MCF 10A (cell line): ENCODE results near the gene PAIP1. TPM values are rescaled to one million over a fixed set of nuclear protein-coding genes. Genes with fewer than 3 reads are reported as not detected.

Source experiments
- BruUV-seq: library from RNA; stranded (reverse); fragments of 400-500 nt; replicated peaks from 2 replicates; lab custom pipeline; 2021; lab: Mats Ljungman, UMichigan
- CTCF ChIA-PET: fragments of 300-600 bp; sonication (Branson Sonifier 250); formaldehyde crosslinking; extraction: SDS; loops from one replicate; lab custom pipeline; 2021; ENCODE audit warnings: antibody characterized with exemption, inconsistent platforms; lab: Yijun Ruan, JAX
- POLR2A ChIA-PET: fragments of 300-600, 350-650 bp; sonication (Branson Sonifier 250); formaldehyde crosslinking; extraction: SDS; loops from one replicate; lab custom pipeline; 2020; ENCODE audit warnings: antibody characterized with exemption, inconsistent platforms; lab: Yijun Ruan, JAX
- DNase-seq: peaks from one replicate; pipeline ENCODE4 v3.0.0-alpha.2; 2018; ENCODE audit not compliant: unreplicated experiment
- H3K27ac Mint-ChIP-seq: one replicate; pipeline ENCODE4 v1.8.0; 2022; ENCODE audit warnings: mild to moderate bottlenecking, low read depth, mixed read lengths; ENCODE audit not compliant: unreplicated experiment
- H3K27me3 Mint-ChIP-seq: one replicate; pipeline ENCODE4 v1.8.0; 2022; ENCODE audit warnings: mixed read lengths; ENCODE audit not compliant: insufficient read depth, unreplicated experiment
- H3K36me3 Mint-ChIP-seq: one replicate; pipeline ENCODE4 v1.8.0; 2022; ENCODE audit warnings: mild to moderate bottlenecking, moderate library complexity, mixed read lengths; ENCODE audit not compliant: insufficient read depth, unreplicated experiment
- H3K4me1 Mint-ChIP-seq: one replicate; pipeline ENCODE4 v1.8.0; 2022; ENCODE audit warnings: mixed read lengths; ENCODE audit not compliant: insufficient read depth, unreplicated experiment
- H3K4me3 Mint-ChIP-seq: one replicate; pipeline ENCODE4 v1.8.0; 2022; ENCODE audit warnings: mild to moderate bottlenecking, moderate library complexity, mixed read lengths; ENCODE audit not compliant: unreplicated experiment
- H3K9me3 Mint-ChIP-seq: one replicate; pipeline ENCODE4 v1.8.0; 2022; ENCODE audit warnings: mixed read lengths; ENCODE audit not compliant: unreplicated experiment
- intact Hi-C: fragments of 100-400 bp; cut with micrococcal nuclease; formaldehyde crosslinking; loops from 2 replicates; pipeline ENCODE4 v1.14.1; 2022
- total RNA-seq: library from RNA; stranded (reverse); gene quantifications from 2 replicates; pipeline ENCODE4 v1.2.3, GENCODE V29; 2022
- TF ChIP-seq, protein P1 (sequence below): fragments of 200-600 bp; IDR thresholded peaks from one replicate; pipeline ENCODE4 v1.8.0; 2022; ENCODE audit warnings: antibody characterized with exemption, mild to moderate bottlenecking; ENCODE audit not compliant: unreplicated experiment

Gene PAIP1
- total RNA-seq, 1 experiment from 2014 or later: 105 TPM

GRCh38 chr5:43491326-43491725 lies 65.6 kb downstream of the PAIP1 start:
- no peaks in the 10 kb centered on the region for H3K27me3 Mint-ChIP-seq
- H3K9me3 Mint-ChIP-seq: no peaks in the 10 kb centered on the region
- no peaks in the 10 kb centered on the region for H3K4me1 Mint-ChIP-seq
- POLR2A ChIA-PET: interaction anchor here (0.6 to 1.7 kb wide), 2 partner anchors 18 to 23 kb away, joined by 3 to 4 read pairs; partner anchors contain the start of gene C5orf34
- TF ChIP-seq, protein P1, sequence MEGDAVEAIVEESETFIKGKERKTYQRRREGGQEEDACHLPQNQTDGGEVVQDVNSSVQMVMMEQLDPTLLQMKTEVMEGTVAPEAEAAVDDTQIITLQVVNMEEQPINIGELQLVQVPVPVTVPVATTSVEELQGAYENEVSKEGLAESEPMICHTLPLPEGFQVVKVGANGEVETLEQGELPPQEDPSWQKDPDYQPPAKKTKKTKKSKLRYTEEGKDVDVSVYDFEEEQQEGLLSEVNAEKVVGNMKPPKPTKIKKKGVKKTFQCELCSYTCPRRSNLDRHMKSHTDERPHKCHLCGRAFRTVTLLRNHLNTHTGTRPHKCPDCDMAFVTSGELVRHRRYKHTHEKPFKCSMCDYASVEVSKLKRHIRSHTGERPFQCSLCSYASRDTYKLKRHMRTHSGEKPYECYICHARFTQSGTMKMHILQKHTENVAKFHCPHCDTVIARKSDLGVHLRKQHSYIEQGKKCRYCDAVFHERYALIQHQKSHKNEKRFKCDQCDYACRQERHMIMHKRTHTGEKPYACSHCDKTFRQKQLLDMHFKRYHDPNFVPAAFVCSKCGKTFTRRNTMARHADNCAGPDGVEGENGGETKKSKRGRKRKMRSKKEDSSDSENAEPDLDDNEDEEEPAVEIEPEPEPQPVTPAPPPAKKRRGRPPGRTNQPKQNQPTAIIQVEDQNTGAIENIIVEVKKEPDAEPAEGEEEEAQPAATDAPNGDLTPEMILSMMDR: no peak
- CTCF ChIA-PET: interaction anchor here (0.7 to 0.8 kb wide), 2 partner anchors 102 to 581 kb away, joined by 3 to 5 read pairs; no protein-coding TSS in a partner anchor
- H3K36me3 Mint-ChIP-seq: no peaks in the 10 kb centered on the region
- H3K4me3 Mint-ChIP-seq: no peak overlapping the region
- DNase-seq: no peak
- intact Hi-C loops: no loop called here
- no TSS peak for BruUV-seq
- H3K27ac Mint-ChIP-seq: no peak overlapping the region

DNA sequence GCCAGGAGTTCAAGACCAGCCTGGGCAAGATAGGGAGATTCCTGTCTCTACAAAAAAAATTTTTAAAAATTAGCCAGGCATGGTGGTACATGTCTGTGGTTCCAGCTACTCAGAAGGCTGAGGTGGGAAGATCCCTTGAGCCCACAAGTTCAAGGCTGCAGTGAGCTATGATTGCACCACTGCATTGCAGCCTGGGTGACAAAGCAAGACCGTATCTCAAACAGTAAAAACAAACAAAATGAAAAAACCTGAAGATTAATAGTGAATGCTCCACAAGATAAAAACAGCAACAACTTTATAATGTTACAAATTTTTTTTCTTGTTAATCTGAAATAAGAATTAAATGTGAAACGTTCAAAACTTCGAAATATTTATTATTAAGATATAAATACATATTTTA lies 70.5 kb downstream of the PAIP1 start:
- Mint-ChIP-seq H3K4me3 (no peak overlapping the region), H3K9me3 (no peaks in the 10 kb centered on the region), H3K4me1 (peaks cover 11% of the 10 kb centered on the region), H3K27me3 (no peaks in the 10 kb centered on the region), H3K36me3 (peaks cover 16% of the 10 kb centered on the region), H3K27ac (no peak overlapping the region)
- TF ChIP-seq, protein P1: no peak
- POLR2A ChIA-PET: interaction anchor here (1.0 to 5.0 kb wide), 4 partner anchors 65 to 174 kb away, joined by 4 to 78 read pairs (median 18); no protein-coding TSS in a partner anchor
- no TSS peak for BruUV-seq
- DNase-seq: no peak
- CTCF ChIA-PET: interaction anchor here (0.6 to 4.5 kb wide), 8 partner anchors 11 to 259 kb away, joined by 3 to 142 read pairs (median 10); partner anchors contain the start of gene CCL28
- intact Hi-C loops: no loop called here

- ChIA-PET CTCF (interaction anchor here (0.8 to 4.5 kb wide), 15 partner anchors 11 to 365 kb away, joined by 3 to 142 read pairs (median 13); partner anchors contain the start of genes CCL28 and ZNF131), POLR2A (interaction anchor here (0.7 to 5.0 kb wide), 11 partner anchors 13 to 173 kb away, joined by 3 to 113 read pairs (median 16); partner anchors contain the start of gene NNT)
- TF ChIP-seq, protein P1: no peak
- intact Hi-C loops: loop anchor here (2.0 kb wide), 1 partner anchor 259 kb away; no protein-coding TSS in a partner anchor
- H3K27ac Mint-ChIP-seq: peak overlapping the region; percentile 94
- BruUV-seq: no TSS peak
- H3K27me3 Mint-ChIP-seq: no peaks in the 10 kb centered on the region
- DNase-seq: no peak
- no peak overlapping the region for H3K4me3 Mint-ChIP-seq
- no peaks in the 10 kb centered on the region for H3K9me3 Mint-ChIP-seq
- peaks cover 11% of the 10 kb centered on the region for H3K4me1 Mint-ChIP-seq
- H3K36me3 Mint-ChIP-seq: peaks cover 16% of the 10 kb centered on the region
Measured at GRCh38 chr5:43485406-43485805, 71.5 kb downstream of the PAIP1 start.

DNA sequence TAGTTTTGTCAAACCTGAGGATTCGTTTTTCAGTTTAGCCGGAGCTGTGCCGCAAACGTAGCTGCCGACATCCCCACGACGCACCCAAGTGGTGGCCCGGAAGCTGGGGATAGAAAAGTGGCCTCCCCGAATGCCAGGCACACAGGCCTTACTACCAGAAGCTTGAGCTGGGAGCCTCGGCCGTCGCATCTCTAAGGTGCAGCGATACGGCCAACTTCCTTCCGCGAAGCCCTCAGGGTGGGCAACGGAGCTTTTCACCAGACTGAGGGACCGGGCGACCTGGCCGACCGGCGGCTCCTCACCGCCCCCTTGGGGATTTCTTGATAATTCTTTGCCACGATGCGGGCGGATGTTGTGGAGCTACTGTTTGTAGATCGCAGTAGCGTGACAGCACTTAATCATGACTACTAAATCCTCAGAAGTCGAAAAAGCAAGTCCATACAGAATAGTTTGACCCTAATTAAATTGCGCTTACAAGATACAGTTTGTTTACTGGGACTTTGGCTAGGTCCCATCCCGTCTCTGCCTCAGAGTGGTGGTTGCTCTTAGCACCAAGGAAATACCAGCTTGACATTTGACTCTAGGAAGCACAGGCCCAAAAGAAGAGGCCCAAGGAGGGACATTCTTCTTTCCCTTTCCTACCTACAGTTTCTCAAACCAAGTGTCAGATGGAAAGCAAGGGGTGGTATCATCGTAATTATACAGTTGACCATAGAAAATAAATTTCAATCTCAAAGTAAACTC lies 72.6 kb downstream of the PAIP1 start:
- H3K36me3 Mint-ChIP-seq: peaks cover 16% of the 10 kb centered on the region
- peak overlapping the region; percentile 77 for H3K4me3 Mint-ChIP-seq
- intact Hi-C loops: loop anchor here (1.0 to 2.0 kb wide), 2 partner anchors 84 to 257 kb away; no protein-coding TSS in a partner anchor
- TF ChIP-seq, protein P1: peak; percentile 74
- peak; percentile 85 for DNase-seq
- H3K27ac Mint-ChIP-seq: peak overlapping the region; percentile 94
- H3K9me3 Mint-ChIP-seq: no peaks in the 10 kb centered on the region
- CTCF ChIA-PET: interaction anchor here (0.6 to 4.5 kb wide), 49 partner anchors 9 to 572 kb away, joined by 3 to 142 read pairs (median 4); partner anchors contain the start of genes CCL28, HMGCS1 and ZNF131
- peaks cover 11% of the 10 kb centered on the region for H3K4me1 Mint-ChIP-seq
- TSS peak; percentile 87 for BruUV-seq
- POLR2A ChIA-PET: interaction anchor here (0.6 to 5.0 kb wide), 41 partner anchors 8 to 538 kb away, joined by 3 to 113 read pairs (median 6); partner anchors contain the start of genes C5orf34, CCL28, HMGCS1 and NNT
- H3K27me3 Mint-ChIP-seq: no peaks in the 10 kb centered on the region
